GM10266 (cell line): ENCODE data around the gene AAMDC.

Source experiments
- DNase-seq: peaks from one replicate; pipeline ENCODE4 v3.0.0; 2012; ENCODE audit errors: extremely low spot score
- CTCF ChIP-seq: IDR thresholded peaks from 2 replicates; pipeline ENCODE4 v1.5.1; 2012; ENCODE audit warnings: mild to moderate bottlenecking, low read depth; ENCODE audit not compliant: control insufficient read depth, insufficient read depth; ENCODE audit errors: missing control alignments

The AAMDC gene

GRCh38 chr11:77820565-77821348 lies at the start of gene AAMDC, which contains the start of gene RSF1:
AAMDC (plus strand) TSS chr11:77821144; CDS start chr11:77842497, 21,353 bp downstream.
RSF1 (minus strand) TSS chr11:77820722; CDS start chr11:77820714, 8 bp downstream.
- peak; percentile 77 for TF ChIP-seq CTCF
- peak; percentile 90 for DNase-seq

GRCh38 chr11:77775936-77776335 lies 45.0 kb upstream of the AAMDC start:
- DNase-seq = no peak
- no peak for TF ChIP-seq CTCF

- no peak for DNase-seq
- peak; percentile 29 for TF ChIP-seq CTCF
Observed at GRCh38 chr11:77776455-77776854, 44.5 kb upstream of the AAMDC start.

- no peak for DNase-seq
- TF ChIP-seq CTCF = no peak
Observed at GRCh38 chr11:77778118-77778517, 42.8 kb upstream of the AAMDC start.

GRCh38 chr11:77778549-77778948 lies 42.4 kb upstream of the AAMDC start:
- no peak for TF ChIP-seq CTCF
- DNase-seq = no peak

- TF ChIP-seq CTCF = no peak
- DNase-seq = no peak
Observed at GRCh38 chr11:77779935-77780334, 41.0 kb upstream of the AAMDC start.

- no peak for DNase-seq
- no peak for TF ChIP-seq CTCF
Observed at GRCh38 chr11:77783025-77783424, 37.9 kb upstream of the AAMDC start.
